ENCODE data around the gene HOXC10.

- TF ChIP-seq CTCF (IDR thresholded peaks at IDR 0.05) (no peak), REST (IDR thresholded peaks at IDR 0.05; ENCODE audit: insufficient read depth in 1 of 2, low read depth in 2 of 2, low read length in 1 of 2) (no peak), POLR2AphosphoS5 (IDR thresholded peaks at IDR 0.05; ENCODE audit: low read depth, low read length) (peak; percentile 68; the same call in 1 of the 2 replicates), TCF7L2 (IDR thresholded peaks at IDR 0.05; ENCODE audit: low read depth, low read length) (peak; percentile 86), SIN3A (IDR thresholded peaks at IDR 0.05; ENCODE audit: borderline replicate concordance, insufficient read depth, low read depth, low read length) (0 out of 2 replicates have a peak, but pooled peaks have one; percentile 43)
Observed at GRCh38 chr12:53978477-53979356, 6.2 kb upstream of the HOXC10 start.

Measured in Panc1 (cell line).